Endothelial cell of umbilical vein (primary cell): ENCODE results near the gene POFUT2. TPM values are rescaled to one million over a fixed set of nuclear protein-coding genes. Genes with fewer than 3 reads are reported as not detected.
A peak's percentile ranks its signal among the peaks of the same experiment; 100 is the strongest.

Experiments used
- BruUV-seq: library from RNA; stranded (reverse); fragments of 400-500 nt; replicated peaks from 2 replicates; lab custom pipeline; 2021; lab: Mats Ljungman, UMichigan
- CTCF ChIA-PET: fragments of 300-600, 350-600 bp; sonication (Branson Sonifier 250); formaldehyde crosslinking; loops from one replicate; lab custom pipeline; 2021; ENCODE audit warnings: antibody characterized with exemption, inconsistent platforms; lab: Charles Lee
- POLR2A ChIA-PET: fragments of 300-600, 350-600 bp; sonication (Branson Sonifier 250); formaldehyde crosslinking; loops from one replicate; lab custom pipeline; 2021; ENCODE audit warnings: antibody characterized with exemption, inconsistent platforms; lab: Charles Lee
- DNase-seq: peaks from one replicate; pipeline ENCODE4 v3.0.0-alpha.2; 2011; ENCODE audit warnings: low read depth, low spot score
- FAIRE-seq: peaks from 2 replicates; lab custom pipeline; 2011; peaks lifted over from hg19 to GRCh38; lab: Jason Lieb, UNC
- H2AFZ ChIP-seq: 2 replicates; pipeline ENCODE4 v1.6.0; 2012; ENCODE audit warnings: low read depth, low read length, control low read depth, inconsistent platforms
- H3K27ac ChIP-seq: 2 replicates; pipeline ENCODE4 v1.5.1; 2011; ENCODE audit warnings: low read depth, mild to moderate bottlenecking, control low read depth, low read length, moderate library complexity; ENCODE audit not compliant: insufficient read depth
- H3K27me3 ChIP-seq, 2 experiments: 2 replicates each; pipeline versions ENCODE4 v1.6.0 to v1.6.1; 2011; ENCODE audit warnings: low read length in 2 of 2, mixed read lengths in 1 of 2; ENCODE audit not compliant: control insufficient read depth in 2 of 2, insufficient read depth in 2 of 2
- H3K36me3 ChIP-seq, 2 experiments: 2 replicates in 1 of 2; 3 replicates in 1 of 2; pipeline ENCODE4 v1.5.1; 2011; ENCODE audit warnings: low read length in 2 of 2, mild to moderate bottlenecking in 1 of 2, moderate library complexity in 1 of 2; ENCODE audit not compliant: control insufficient read depth in 2 of 2, insufficient read depth in 2 of 2; ENCODE audit errors: extremely low read depth in 1 of 2
- H3K4me1 ChIP-seq: 3 replicates; pipeline ENCODE4 v1.5.1; 2011; ENCODE audit warnings: mild to moderate bottlenecking, low read length; ENCODE audit not compliant: control insufficient read depth, insufficient read depth; ENCODE audit errors: extremely low read depth
- H3K4me2 ChIP-seq: 2 replicates; pipeline ENCODE4 v1.6.1; 2011; ENCODE audit warnings: low read length, control low read depth, mixed read lengths; ENCODE audit not compliant: insufficient read depth
- H3K4me3 ChIP-seq, 3 experiments: fragments of 200-600 bp in 1 of 3; sonication (generic), shearing (Covaris generic) in 1 of 3; replicated peaks in 1 of 3; 2 replicates each; pipeline ENCODE4 v1.5.1; 2011 to 2016; ENCODE audit warnings: control low read depth in 3 of 3, low read length in 3 of 3, mild to moderate bottlenecking in 2 of 3, inconsistent platforms in 1 of 3, low read depth in 1 of 3, moderate library complexity in 1 of 3; ENCODE audit not compliant: insufficient read depth in 1 of 3
- H3K79me2 ChIP-seq: 2 replicates; pipeline ENCODE4 v1.6.0; 2012; ENCODE audit warnings: low read length, inconsistent platforms; ENCODE audit not compliant: control insufficient read depth, insufficient read depth
- H3K9ac ChIP-seq: replicated peaks from 2 replicates; pipeline ENCODE3; 2011; ENCODE audit warnings: low read length, control low read depth; ENCODE audit not compliant: insufficient read depth; ENCODE audit errors: extremely low read depth
- H3K9me1 ChIP-seq: replicated peaks from 3 replicates; pipeline ENCODE4 v1.6.0; 2011; ENCODE audit warnings: mild to moderate bottlenecking, low read length; ENCODE audit not compliant: control insufficient read depth, insufficient read depth; ENCODE audit errors: extremely low read depth
- H3K9me3 ChIP-seq: replicated peaks from 2 replicates; pipeline ENCODE4 v1.5.1; 2012; ENCODE audit warnings: low read length, inconsistent platforms; ENCODE audit not compliant: control insufficient read depth, insufficient read depth
- H4K20me1 ChIP-seq: replicated peaks from 2 replicates; pipeline ENCODE3; 2011; ENCODE audit warnings: mild to moderate bottlenecking, low read length; ENCODE audit not compliant: control insufficient read depth, insufficient read depth; ENCODE audit errors: extremely low read depth
- GATA2 ChIP-seq: IDR thresholded peaks from 2 replicates; pipeline ENCODE4 v1.7.0; 2011; ENCODE audit warnings: low read depth, mild to moderate bottlenecking, moderate library complexity, mixed read lengths, low read length; ENCODE audit not compliant: insufficient read length, insufficient read depth
- JUN ChIP-seq: IDR thresholded peaks from 2 replicates; pipeline ENCODE4 v1.6.1; 2011; ENCODE audit warnings: borderline replicate concordance, low read depth; ENCODE audit not compliant: insufficient read length, insufficient read depth
- MYC ChIP-seq: IDR thresholded peaks from one replicate; pipeline ENCODE4 v1.6.1; 2011; ENCODE audit warnings: mild to moderate bottlenecking, low read depth, low read length
- POLR2AphosphoS5 ChIP-seq: IDR thresholded peaks from 2 replicates; pipeline ENCODE4 v1.6.1; 2012; ENCODE audit warnings: low read depth, mild to moderate bottlenecking, control low read depth, low read length, moderate library complexity; ENCODE audit not compliant: insufficient read depth
- dilution Hi-C: fragments of 300-500 bp; cut with MboI; formaldehyde crosslinking; loops from one replicate; pipeline ENCODE4 v1.15.0; 2019; ENCODE audit warnings: low sequenced_read_pairs; ENCODE audit not compliant: extremely low pct_ligation_motif_present
- intact Hi-C: fragments of 100-400 bp; cut with micrococcal nuclease; formaldehyde crosslinking; loops from one replicate; pipeline ENCODE4 v1.10.0; 2022
- polyA plus RNA-seq, 4 experiments: library from polyadenylated mRNA; depleted of rRNA in 3 of 4; stranded (reverse) in 3 of 4; unstranded in 1 of 4; fragments of >200 nt; gene quantifications; 2 replicates each; pipeline versions ENCODE4 v1.2.1 to v1.2.3, GENCODE V29; 2011 to 2012; ENCODE audit warnings: missing spikeins in 1 of 4
- total RNA-seq: library from RNA; stranded (reverse); gene quantifications from 2 replicates; pipeline ENCODE4 v1.2.3, GENCODE V29; 2021
- TF ChIP-seq, protein P1 (sequence below), 2 donors: IDR thresholded peaks; 1 replicate in 1 of 2; 2 replicates in 1 of 2; pipeline ENCODE4 v1.5.1; 2011; ENCODE audit warnings: low read length in 2 of 2, mild to moderate bottlenecking in 2 of 2, moderate library complexity in 2 of 2, control low read depth in 1 of 2, inconsistent platforms in 1 of 2, low read depth in 1 of 2; ENCODE audit not compliant: insufficient read depth in 1 of 2; ENCODE audit errors: extremely low read depth in 1 of 2

Gene POFUT2
- total and polyA plus RNA-seq, 2 donors (not counting 3 experiments of a cell fraction or from before 2014, with no cell fraction given): 30.7 to 47.5 TPM

DNA sequence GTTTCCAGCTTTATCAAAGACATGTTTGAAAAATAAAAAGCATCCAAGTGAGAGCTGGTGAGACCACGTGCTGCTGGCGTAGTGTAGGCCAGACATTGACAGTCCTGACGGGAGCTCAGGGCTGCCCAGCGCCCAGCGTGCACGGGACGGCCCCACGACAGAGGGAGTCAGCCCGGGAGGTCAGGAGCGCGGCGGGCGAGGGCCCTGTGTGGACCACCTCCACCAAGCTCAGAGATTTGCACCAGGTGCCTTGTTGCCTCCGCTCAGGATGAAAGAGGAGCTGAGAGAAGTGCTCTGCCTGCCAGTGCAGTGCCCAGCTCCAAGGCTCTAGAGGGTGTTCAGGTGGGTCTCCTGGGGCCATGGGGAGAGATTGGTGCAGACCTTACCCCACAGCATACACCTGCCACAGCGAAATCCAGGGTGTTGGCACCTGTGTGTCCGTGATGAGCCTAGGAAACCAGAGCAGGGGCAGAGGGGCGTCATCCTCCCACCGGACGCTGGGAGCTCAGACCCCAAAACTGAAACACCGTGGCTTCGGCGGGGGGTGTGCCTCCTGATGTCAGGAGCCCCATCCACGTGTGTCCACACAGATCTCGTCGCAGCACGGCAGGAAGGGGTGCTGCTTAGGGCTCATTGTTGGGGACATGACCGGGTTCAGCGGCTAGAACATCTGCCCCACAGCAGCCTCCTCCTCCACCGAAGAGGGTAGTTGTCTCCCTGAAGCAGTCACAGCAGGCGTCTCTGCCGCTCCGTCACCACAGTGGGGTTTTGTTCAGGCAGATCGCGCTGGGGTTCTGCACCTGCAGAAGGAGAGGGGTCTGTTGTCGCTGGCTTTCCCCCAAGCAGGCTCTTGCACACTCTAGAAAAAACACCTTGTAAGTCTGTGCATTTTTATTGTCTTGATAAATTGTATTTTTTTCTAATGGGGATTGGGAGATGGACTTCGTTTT is 64.2 kb downstream of the POFUT2 start:
- BruUV-seq: TSS peak; percentile 6
- ChIA-PET CTCF (no interaction called here), POLR2A (no interaction called here)
- intact Hi-C loops (no loop called here), dilution Hi-C loops (no loop called here)
- TF ChIP-seq JUN: no peak
- no peak for TF ChIP-seq GATA2
- TF ChIP-seq POLR2AphosphoS5: no peak
- Histone ChIP-seq H3K36me3 (peaks cover 0 to 16% of the 10 kb centered on the region in 2 experiments), H3K9ac (no peak overlapping the region), H3K4me3 (no peak overlapping the region), H3K27ac (no peak overlapping the region), H3K9me1 (no peaks in the 10 kb centered on the region), H3K9me3 (no peaks in the 10 kb centered on the region), H2AFZ (no peak overlapping the region), H3K4me2 (no peak overlapping the region), H3K4me1 (no peaks in the 10 kb centered on the region), H3K27me3 (no peaks in the 10 kb centered on the region), H3K79me2 (no peaks in the 10 kb centered on the region), H4K20me1 (no peaks in the 10 kb centered on the region)
- FAIRE-seq (no peak), DNase-seq (no peak)

DNA sequence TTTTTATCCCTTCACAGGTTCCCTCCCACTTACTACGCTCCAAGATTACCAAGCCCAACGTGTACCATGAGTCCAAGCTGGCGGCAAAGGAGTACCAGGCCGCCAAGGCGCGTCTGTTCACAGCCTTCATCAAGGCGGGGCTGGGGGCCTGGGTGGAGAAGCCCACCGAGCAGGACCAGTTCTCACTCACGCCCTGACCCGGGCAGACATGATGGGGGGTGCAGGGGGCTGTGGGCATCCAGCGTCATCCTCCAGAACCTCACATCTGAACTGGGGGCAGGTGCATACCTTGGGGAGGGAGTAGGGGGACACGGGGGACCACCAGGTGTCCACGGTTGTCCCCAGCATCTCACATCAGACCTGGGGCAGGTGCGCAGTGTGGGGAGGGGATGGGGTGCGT is 65.7 kb downstream of the POFUT2 start:
- POLR2A ChIA-PET: no interaction called here
- no peak for FAIRE-seq
- intact Hi-C loops: no loop called here

More for the DNA sequence above, 65.7 kb downstream of the POFUT2 start:
- Histone ChIP-seq H3K4me1 (no peaks in the 10 kb centered on the region), H4K20me1 (no peaks in the 10 kb centered on the region), H3K27me3 (no peaks in the 10 kb centered on the region), H3K4me3 (no peak overlapping the region), H3K9ac (no peak overlapping the region), H2AFZ (no peak overlapping the region), H3K9me1 (no peaks in the 10 kb centered on the region), H3K9me3 (no peaks in the 10 kb centered on the region), H3K79me2 (no peaks in the 10 kb centered on the region), H3K27ac (no peak overlapping the region), H3K36me3 (peaks cover 0 to 16% of the 10 kb centered on the region in 2 experiments), H3K4me2 (no peak overlapping the region)
- dilution Hi-C loops: no loop called here
- BruUV-seq: no TSS peak
- DNase-seq: no peak
- TF ChIP-seq, protein P1, sequence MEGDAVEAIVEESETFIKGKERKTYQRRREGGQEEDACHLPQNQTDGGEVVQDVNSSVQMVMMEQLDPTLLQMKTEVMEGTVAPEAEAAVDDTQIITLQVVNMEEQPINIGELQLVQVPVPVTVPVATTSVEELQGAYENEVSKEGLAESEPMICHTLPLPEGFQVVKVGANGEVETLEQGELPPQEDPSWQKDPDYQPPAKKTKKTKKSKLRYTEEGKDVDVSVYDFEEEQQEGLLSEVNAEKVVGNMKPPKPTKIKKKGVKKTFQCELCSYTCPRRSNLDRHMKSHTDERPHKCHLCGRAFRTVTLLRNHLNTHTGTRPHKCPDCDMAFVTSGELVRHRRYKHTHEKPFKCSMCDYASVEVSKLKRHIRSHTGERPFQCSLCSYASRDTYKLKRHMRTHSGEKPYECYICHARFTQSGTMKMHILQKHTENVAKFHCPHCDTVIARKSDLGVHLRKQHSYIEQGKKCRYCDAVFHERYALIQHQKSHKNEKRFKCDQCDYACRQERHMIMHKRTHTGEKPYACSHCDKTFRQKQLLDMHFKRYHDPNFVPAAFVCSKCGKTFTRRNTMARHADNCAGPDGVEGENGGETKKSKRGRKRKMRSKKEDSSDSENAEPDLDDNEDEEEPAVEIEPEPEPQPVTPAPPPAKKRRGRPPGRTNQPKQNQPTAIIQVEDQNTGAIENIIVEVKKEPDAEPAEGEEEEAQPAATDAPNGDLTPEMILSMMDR (IDR thresholded peaks at IDR 0.05; ENCODE audit: extremely low read depth in 1 of 2, insufficient read depth in 1 of 2, low read depth in 1 of 2, low read length in 2 of 2): no peak
- no peak for TF ChIP-seq MYC
- CTCF ChIA-PET: interaction anchor here (1.5 kb wide), 1 partner anchor 39 kb away, joined by 3 read pairs; no protein-coding TSS in a partner anchor
